Dedifferentiated amniotic fluid mesenchymal stem cell (primary cell): Measurements from ENCODE around the gene NTM.

ENCODE experiments used
- DNase-seq: peaks from one replicate; pipeline ENCODE4 v3.0.0-alpha.2; 2016; ENCODE audit errors: extremely low spot score

NTM gene

GRCh38 chr11:132111316-132111715 lies 740.9 kb downstream of the NTM start:
- peak; percentile 41 for DNase-seq

- DNase-seq, result peak; percentile 73
Observed at GRCh38 chr11:132111838-132112237, 741.4 kb downstream of the NTM start.

- no peak for DNase-seq
Observed at GRCh38 chr11:132112846-132113245, 742.4 kb downstream of the NTM start.

- no peak for DNase-seq
Observed at GRCh38 chr11:132114185-132114584, 743.8 kb downstream of the NTM start.

- no peak for DNase-seq
Observed at GRCh38 chr11:132114743-132115142, 744.3 kb downstream of the NTM start.

- DNase-seq, result no peak
Observed at GRCh38 chr11:132115454-132115853, 745.0 kb downstream of the NTM start.

- DNase-seq, result no peak
Observed at GRCh38 chr11:132116516-132116915, 746.1 kb downstream of the NTM start.

- DNase-seq, result no peak
Observed at GRCh38 chr11:132118661-132119060, 748.2 kb downstream of the NTM start.

- no peak for DNase-seq
Observed at GRCh38 chr11:132119573-132119972, 749.2 kb downstream of the NTM start.

GRCh38 chr11:132122735-132123134 lies 752.3 kb downstream of the NTM start:
- no peak for DNase-seq

- no peak for DNase-seq
Observed at GRCh38 chr11:132123449-132123848, 753.0 kb downstream of the NTM start.

GRCh38 chr11:132123854-132124835 lies 753.7 kb downstream of the NTM start:
- no peak for DNase-seq

- DNase-seq, result no peak
Observed at GRCh38 chr11:132125988-132126871, 755.8 kb downstream of the NTM start.

- peak; percentile 91 for DNase-seq
Observed at GRCh38 chr11:132126973-132127899, 756.8 kb downstream of the NTM start.

GRCh38 chr11:132127900-132128288 lies 757.5 kb downstream of the NTM start:
- DNase-seq, result no peak

- no peak for DNase-seq
Observed at GRCh38 chr11:132131047-132131446, 760.6 kb downstream of the NTM start.

- DNase-seq, result no peak
Observed at GRCh38 chr11:132131961-132132360, 761.5 kb downstream of the NTM start.

GRCh38 chr11:132134322-132134721 lies 763.9 kb downstream of the NTM start:
- DNase-seq, result no peak

- no peak for DNase-seq
Observed at GRCh38 chr11:132137289-132137980, 767.0 kb downstream of the NTM start.

GRCh38 chr11:132137981-132138313 lies 767.5 kb downstream of the NTM start:
- DNase-seq, result no peak

- no peak for DNase-seq
Observed at GRCh38 chr11:132139181-132139580, 768.8 kb downstream of the NTM start.
